Ramos (cell line): ENCODE results near the gene ANKH.

Source experiments
- in situ Hi-C: fragments of 300-500 bp; cut with MboI; formaldehyde crosslinking; loops from one replicate; pipeline ENCODE4 v1.14.3; 2022; ENCODE audit warnings: low sequenced_read_pairs; ENCODE audit not compliant: unreplicated experiment

Gene ANKH

DNA sequence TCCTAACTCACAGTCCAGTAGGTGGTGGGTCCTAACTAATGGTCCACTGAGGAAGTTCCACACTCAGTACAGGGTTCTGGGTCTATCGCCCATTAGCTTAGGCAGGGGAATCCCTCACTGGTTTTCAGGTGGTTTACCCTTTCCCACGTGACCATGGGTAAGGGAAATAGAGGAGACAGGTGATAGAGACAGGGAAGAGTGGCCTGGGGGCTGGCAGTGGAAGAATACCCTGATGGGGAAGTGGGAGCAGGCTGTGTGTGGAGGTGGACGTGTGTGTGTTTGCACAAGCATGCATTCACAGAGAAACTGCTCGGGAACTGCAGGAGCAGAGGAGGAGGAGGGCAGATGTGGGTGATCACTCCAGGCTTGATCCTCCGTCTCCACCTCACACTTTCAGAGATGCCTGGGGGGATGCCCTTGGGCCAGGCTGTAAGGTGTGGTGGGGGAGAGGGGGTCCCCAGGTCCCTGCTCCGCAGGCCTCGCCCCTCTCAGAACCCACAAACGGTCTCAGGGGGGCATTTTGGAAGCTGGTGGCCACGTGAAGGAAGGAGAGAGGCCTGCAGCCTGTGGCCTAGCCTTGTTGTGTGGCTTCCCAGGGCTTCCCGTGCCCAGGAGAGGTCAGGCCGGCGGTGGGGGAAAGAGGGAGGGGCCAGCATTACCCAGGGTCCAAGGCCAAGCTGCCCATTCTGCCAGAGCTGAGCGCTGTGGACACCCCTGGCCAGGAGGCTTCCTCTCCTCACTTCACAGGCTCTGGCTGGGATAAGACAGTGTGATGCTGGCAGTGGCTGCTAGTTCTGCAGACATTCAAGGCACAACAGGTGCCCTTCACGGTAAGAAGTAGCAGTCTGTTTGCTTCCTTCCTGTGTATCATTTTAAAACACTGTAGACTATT, 127.0 kb downstream of the ANKH start:
- in situ Hi-C loops, result no loop called here

DNA sequence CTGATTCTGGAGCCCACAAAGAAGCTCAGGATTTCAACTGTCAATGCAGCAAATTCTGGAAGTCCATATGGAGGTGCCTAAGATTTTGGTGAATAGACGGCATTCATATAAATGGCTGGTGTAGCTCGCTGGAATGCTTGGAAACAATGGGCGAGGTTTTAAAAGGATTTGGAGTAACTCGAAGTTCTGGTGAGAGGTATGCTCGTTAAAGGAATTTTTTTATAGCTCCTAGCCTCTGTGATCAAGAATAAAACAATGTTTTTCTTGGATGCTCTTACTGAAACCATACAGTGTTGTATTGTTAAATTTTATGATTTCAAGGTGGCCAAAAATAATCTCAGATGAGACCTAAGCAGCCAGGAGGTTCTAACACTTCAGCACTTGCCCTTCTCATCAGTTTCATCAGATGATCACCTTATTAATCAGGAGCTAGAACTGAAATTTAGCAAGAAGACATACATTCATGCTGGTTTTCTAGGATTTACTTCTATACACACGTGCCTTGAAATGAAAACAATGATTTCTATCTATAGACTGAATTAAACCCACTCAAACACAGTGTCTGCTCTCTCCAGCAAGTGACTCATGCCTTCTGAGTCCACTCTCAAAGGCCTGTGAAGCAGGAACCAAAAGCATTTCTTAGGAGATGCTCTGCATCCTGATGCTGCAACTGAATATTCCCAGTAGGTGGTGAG, 127.8 kb downstream of the ANKH start:
- in situ Hi-C loops, result no loop called here

DNA sequence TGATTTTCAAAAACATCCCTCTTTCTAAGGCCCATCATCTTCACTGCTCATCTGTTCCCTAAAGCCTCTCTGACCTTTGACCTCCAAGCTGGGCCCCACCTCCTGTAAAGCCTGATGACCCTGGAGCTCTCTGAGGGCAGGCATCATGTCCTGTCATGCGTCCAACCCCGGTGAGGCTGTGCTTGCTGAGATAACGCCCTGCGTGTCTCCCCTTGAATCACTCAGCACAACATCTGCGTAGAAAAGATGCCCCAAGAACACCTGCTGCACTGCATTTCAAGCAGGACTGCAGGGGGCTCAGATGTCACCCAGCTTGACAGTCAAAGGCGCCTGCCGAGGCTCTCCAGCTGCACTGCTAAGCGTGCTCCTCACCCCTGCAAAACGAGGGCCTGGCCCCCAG, 129.1 kb downstream of the ANKH start:
- in situ Hi-C loops, result no loop called here

DNA sequence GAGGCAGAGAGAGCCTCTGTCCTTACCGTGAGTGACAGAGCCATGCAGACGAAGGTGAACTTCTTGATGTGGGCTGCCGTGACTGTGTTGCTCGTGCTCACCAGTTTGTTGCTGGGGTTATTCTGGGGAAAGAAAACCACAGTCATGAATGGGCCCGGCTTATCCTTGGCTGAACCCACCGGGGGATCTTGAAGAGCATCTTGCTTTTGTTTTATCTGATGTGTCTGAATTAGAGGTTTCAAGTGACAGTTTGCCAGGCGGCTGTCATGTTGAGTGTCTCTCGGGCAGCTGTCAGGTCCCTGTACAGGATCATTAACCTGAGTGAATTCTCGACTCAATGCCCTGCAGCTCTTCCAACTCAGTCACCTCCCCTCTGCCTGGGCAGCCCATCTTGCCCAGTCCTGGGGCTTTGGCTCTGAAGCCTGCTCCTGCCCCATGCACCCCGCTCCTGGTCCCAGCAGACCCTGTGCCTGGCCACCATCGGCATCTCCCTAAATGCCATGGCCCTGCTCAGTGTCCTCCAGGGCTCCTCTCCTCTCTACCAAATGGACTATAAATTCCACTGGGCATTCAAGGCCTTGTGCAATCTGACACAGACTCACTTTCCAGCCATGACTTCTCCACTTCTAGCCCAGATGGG, 129.7 kb downstream of the ANKH start:
- in situ Hi-C loops, result no loop called here

DNA sequence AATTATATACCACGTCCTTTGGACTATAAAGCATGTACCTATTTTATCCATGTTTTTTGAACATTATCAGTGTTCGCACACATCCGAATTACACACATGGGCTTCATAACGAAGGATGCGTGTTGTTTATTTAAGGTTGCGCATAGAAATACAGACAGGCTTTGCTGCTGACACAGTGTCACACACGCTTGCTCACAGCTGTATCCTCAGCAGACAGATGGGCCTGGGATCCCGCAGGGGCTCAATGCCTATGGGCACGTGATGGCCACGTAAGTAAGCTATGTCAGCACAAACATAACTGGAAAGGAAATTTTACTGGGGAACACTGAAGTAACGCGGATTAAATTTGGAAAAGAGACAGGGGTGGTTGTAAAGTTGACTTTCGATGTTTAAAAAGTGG, 130.4 kb downstream of the ANKH start:
- in situ Hi-C loops, result no loop called here

DNA sequence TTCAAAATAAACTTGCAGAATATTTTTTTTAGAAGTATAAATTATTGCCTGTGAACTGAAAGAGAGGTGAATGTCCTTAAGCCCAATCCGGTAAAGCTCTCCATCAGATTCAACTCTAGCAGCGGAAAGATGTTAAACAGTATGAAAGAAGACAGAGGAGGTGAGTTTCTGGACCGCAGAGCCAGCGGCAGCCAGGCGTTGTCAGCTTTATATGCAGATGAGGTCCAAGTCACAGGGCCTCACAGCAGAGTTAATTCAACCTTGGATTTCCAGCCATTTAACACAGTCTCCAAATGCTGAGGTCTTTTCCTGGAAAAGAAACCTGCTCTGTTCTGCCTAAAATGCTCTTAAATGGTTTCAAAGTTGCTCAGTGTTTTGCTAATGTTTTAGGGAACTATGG, 131.6 kb downstream of the ANKH start:
- in situ Hi-C loops, result no loop called here

DNA sequence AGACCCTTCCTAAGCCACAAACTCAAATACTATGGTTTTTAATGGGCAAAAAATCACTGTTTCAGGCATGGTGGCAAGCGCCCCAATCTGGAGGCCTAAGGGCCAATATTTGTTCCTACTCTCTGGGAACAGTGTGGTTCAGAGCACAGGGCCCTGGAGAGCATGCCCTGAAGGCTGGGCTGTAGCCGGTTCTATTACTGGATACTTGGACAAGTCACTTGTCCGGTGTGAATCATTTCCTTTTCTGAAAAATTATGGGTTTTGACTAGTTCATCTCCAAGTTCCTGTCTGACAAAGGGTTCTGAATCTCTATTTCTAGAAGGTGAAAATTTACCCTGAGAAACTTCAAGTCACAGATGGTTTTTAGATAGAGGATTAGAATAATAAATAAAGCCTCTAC, 132.0 kb downstream of the ANKH start:
- in situ Hi-C loops, result no loop called here

DNA sequence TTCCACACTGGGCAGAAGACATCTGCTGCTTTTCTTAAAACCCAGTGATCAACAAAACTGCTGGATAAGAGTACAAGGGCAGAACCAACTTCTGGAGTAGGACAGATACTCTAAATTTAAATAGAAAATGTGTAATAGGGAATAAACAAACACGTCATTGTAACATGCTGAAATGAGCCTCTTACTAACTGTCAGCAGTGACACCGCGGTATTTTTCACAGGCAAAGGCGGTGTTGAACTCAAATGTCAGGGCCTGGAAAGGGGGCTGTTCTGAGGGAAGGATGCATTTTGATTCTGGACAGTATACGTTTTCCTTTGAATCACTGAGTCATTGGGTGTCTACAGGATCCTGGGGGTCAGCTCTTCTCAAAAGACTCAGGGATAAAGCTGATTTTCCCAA, 133.5 kb downstream of the ANKH start:
- in situ Hi-C loops, result no loop called here

DNA sequence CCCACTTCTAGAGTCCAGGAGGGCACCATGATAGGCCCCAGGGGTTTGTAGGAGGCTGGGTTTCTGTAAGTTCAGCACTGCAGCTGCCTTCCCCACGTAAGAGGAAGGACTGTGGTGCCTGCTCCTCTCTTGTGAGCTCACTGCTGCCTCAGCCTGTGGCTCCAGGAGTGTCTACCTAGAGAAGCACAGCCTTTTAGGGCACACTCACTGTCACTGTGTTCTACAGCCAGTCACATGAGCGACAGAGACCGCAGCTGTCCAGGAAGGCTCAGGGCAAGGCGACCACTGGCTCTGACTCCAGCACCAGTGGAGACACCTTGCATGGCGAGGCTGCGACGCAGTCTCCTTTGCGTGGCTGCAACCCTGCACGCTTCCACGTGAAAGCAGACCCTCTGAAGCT, 134.3 kb downstream of the ANKH start:
- in situ Hi-C loops, result no loop called here

DNA sequence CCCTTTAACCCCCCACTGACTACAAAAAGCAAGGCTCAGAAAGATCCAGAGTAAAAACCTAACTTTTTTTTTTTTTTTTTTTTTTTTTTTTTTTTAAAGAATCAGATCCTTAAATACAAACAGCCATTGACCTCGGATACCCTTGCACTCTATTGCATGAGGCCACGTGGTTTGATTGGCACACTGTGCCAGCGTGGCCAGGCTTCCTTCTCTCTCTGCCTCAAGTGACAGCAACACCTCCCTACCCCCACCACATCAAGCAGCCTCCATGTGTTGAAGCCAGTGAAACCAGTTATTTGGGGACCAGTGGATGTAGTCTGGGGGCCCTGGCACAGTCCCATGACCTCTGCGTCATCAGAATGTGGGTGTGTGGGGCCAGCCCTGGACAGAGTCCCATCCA, 135.6 kb downstream of the ANKH start:
- in situ Hi-C loops, result no loop called here

DNA sequence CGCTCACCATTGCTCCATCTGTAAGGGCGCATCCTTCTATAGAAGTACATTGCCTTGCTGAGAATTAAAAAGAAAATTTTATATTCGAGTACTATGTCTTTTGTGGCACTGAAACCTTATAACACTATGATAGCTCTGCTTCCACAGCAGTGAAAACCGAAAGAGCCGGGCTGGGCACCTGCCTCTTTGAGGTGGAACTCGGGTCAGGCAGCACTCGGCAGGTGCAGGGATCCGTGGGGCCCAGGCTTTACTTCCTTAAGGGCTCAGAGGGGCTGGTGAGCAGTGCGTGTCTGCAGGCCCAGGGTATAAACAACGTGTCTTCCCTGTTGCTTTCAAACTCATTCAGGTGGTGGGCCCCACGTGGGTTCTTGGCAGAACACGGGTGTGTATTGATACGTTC, 137.2 kb downstream of the ANKH start:
- in situ Hi-C loops, result no loop called here

DNA sequence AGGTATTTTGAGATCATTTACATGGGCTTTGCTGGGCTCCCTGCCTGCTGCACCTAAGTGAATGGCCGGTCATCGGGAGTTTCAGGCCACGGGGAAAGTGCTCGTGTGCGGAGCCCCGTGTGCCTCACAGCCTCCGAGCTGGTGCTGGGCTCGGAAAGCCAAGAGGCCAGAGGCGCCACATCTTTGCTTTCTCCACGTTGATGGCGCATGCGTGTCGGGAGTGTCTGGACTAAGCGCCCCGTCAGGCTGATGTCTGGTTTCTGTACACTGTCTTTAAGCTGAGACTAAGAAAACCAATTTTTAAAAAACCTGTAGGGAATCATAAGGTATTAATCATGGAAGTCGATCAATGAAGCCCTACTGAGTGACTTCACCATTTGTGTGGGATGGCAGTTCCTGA, 137.9 kb downstream of the ANKH start:
- in situ Hi-C loops, result no loop called here

DNA sequence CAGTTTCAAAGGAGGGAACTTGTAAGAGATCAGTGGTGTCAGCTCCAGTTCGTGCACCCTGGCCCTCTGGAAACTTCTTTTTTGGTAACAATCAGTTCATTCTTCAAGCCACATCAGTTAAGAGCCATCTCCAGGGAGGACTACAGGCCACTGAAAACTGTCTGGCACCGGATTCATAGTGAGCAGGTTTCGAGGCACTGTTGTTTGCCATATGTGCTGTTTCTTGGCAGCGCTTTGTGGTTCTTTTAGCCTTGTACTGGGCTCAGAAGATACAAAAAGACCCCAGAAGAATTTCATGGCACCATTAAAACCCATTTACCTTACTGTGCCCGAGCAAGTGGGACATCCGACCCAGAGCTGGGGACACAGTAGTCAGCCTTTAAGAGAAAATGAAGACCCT, 138.6 kb downstream of the ANKH start:
- in situ Hi-C loops, result no loop called here

DNA sequence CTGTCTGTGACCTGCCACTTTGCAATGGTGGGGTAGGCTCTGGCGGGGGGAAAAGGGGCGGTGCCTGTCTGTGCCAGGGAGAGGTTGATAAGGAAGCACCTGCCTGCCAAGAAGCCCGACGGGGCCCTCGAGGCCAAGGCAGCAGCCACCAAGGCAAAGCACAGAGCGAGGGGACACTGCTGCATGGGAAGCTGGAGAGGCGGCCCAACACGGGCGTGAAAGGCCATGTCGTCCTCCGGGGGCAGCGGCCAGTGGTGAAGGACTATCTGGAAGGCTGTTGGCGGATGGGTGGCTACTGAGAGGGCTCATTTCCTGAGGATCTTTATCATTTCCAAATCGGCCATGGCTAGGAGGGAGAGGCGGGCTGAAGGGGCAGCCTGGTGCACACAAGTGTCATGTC, 140.7 kb downstream of the ANKH start:
- in situ Hi-C loops, result no loop called here

DNA sequence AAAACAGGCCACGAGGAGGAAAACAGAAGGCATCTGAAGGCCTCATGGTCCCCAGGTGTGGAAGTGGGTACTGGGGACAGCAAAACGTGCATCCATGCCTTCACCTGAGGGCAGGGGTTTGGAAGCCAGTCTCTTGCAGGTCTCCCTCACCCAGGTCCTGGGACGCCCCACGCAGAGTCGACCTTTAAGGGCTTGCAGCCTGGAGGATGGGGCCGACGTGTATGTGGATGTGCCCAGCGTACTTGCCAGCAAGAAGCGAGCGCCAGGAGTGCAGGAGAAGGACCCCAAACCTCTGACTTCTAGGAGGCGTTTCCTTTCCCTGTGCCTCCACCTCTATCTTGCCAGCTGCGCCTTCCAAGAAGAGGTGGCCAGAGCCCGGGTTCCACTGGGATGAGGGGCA, 141.1 kb downstream of the ANKH start:
- in situ Hi-C loops, result no loop called here

DNA sequence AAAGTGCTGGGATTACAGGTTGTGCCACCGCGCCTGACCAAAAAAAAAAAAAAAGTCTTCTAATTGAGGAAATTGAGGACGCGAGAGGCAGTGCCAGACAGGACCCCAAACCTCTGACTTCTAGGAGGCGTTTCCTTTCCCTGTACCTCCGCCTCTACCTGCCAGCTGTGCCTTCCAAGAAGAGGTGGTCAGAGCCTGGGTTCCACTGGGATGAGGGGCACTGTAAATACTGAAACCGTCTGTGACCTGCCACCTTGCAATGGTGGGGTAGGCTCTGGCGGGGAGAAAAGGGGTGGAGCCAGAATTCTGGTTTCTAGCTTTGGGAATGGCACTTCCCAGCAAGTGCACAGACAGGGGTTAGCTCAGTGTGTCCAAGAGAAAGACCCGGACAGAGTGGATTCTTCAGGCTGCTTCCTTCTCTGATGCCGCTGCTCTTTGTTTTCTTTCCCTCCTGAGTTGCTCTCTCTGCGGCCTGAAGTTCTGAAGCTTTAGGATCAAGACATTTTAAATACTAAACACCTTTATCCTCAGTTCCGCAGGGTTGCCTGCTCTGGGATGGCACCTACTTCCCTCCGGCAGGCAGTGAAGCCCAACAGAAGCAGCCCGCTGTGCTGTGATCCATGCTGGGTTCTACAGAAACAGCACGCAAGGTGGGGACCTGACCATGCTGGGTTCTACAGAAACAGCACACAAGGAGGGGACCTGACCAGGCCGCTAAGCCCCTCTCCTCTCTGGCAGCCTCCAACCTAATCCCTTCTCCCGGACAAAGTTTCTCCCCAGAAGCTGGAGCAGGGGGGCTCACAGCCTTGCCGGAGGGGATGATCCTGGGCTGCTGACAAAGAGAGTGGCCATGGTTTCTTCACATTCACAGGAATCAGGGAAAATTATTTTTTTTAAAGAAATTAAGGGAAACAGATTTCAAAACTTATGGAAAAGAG, 141.9 kb downstream of the ANKH start:
- in situ Hi-C loops, result no loop called here

DNA sequence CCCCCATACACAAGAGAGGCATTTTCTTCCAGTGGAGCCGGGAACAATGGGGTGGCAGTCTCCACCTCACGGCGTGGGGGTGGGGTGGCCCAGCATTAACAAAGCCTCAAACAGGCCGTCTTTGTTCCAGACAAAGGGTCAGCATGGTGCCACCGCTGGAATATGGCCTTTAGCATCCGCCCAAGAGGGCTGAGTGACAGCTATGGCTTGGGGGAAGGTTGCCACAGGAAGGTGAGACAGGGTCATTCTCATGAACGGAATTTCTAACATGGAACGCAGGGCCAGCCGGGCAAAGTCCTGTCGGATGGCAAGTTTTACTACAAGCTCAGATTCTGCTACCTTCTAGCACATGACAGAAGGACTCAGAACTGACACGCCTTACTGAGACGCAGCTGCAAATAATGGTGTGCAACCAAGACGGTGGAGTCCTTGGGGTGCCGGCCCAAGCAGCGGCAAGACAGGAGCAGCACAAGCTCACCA, 143.1 kb downstream of the ANKH start:
- in situ Hi-C loops, result no loop called here

DNA sequence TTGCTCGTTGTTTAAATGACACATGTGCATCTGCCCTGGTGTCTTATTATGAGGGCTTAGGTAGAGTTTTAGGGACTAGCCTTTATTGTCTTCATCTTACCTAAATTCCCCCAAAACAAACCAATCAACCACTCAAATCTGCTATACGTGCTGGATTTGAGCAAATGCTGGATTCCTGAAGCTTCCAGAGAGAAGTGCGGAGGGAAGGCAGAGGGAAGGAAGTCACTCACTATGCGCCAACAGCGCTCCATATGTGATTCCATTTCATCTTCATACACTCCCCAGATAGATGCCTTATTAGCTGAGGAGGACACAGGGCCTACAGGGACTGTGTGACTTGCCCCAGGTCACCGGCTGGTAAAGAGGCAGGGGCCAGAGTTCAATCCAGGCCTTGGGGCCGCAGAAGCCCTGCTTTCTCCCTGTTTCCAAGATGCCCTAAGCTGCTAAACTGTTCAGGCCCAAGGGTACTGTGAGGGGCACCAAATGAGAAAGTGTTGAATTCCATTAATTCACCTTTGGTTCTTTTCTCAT, 143.6 kb downstream of the ANKH start:
- in situ Hi-C loops, result no loop called here

DNA sequence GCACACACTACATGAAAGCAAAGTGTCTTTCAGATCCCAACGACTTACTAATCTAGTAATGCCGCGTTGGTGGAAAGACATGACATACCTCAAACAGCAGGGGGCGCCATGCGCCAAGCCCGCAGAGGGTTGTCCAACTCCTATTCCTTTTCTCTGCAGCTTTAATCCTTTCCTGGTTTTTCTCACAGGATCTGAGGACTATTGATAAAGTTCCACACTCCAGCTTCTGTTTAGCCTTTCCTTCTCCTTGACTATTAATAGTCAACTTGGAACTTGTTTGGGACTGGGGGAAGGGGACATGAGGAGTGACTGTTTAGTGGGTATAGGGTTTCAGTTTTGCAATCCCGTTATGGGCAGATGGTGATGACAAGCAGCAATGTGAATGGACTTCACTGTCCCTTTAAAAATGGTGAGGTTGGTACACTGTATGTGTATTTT, 144.1 kb downstream of the ANKH start:
- in situ Hi-C loops, result no loop called here
